GM18511 (cell line): ENCODE measurements around the gene CD300E.

Experiments
- ATAC-seq: cut with Tn5 transposase; IDR thresholded peaks from one replicate; pipeline ENCODE4 v1.9.1; 2021; ENCODE audit warnings: mild to moderate bottlenecking, moderate library complexity; ENCODE audit not compliant: unreplicated experiment

The CD300E gene

GRCh38 chr17:74569020-74570003 is 54.2 kb downstream of the CD300E start:
- no peak for ATAC-seq

DNA sequence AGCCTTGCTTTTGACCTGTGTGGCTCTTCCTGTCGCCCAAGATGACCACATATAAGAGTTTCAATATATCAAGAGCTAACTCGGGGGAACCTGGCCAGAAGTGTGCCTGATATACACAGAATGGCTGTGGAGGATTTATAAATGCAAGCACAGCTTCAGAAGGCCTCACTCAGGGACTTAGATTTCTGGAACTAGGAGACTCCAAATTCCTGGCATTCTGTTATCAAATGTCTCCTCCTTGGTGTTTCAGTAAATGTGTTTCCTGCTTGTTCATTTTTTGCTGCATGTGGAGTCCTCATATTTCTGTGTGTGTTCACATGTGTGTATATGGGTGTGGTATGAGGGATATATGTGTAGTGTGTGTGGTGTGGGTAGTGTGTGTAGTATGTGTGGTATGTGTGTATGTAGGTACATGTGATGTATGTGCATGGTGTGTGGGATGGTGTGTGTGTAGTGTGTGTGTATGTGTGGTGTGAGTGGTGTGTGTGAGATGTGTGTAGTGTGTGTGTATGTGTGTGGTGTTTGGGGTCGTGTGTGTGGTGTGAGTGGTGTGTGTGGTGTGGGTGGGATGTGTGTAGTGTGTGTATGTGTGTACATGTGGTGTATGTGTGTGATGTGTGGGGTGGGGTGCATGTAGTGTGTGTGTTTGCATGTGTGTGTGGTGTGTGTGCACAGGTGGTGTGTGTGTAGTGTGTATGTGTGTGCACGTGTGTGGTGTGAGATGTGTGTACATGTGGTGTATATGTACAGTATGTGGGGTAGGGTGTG is 55.2 kb downstream of the CD300E start:
- ATAC-seq = no peak

DNA sequence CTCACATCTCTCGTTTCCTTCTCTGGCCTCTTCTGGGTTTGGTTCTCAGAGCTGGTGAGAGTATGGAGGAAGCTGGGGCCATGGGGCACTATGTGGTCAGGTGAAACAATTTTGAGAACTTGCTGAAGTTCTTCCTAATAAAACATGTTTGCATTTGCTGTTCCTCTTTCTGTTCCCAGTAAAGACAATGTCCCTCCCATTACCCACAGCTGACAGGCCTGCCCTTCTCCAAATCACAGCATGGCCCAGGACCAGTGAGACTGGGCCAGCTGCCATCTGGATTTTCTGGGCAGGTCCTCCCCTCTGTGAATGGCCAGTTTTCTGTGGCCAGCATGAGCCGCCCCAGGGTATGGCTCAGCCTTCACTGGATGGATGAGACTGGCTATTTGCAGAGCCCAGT is 56.1 kb downstream of the CD300E start, which contains the start of gene CD300H:
Gene CD300H (minus strand): TSS at position 113 of the 400 bp plus-strand sequence.
- ATAC-seq = no peak

- ATAC-seq = no peak
These were observed 57.3 kb downstream of the CD300E start for GRCh38 chr17:74566132-74566753.

- no peak for ATAC-seq
These were observed 58.4 kb downstream of the CD300E start for GRCh38 chr17:74565126-74565525.

GRCh38 chr17:74563358-74563757 is 60.2 kb downstream of the CD300E start:
- no peak for ATAC-seq

DNA sequence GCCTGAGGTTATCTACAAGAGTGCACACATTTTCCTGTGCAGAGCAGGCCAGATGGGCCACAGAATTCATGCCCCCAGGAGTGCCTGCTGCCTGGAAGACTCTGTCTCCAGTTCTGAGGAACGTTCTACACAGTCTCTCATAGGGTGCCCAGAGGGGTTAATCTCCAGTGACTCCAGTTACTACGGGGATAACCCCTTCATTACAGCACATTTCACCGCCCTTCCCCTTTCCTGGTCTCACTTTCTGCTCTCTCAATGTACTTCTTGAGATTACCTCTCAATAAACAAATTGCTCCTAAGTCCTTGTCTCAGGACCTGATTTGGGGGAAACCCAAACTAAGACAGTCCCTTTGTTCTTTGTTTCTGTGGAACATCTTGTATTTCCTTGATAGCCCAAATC is 62.0 kb downstream of the CD300E start:
- ATAC-seq = no peak
